HepG2 (cell line): ENCODE data around the gene TTLL4. TPM values are rescaled to one million over a fixed set of nuclear protein-coding genes. Genes with fewer than 3 reads are reported as not detected.

Experiments
- ATF7-NPFF ChIP-seq: sonication (generic); formaldehyde crosslinking; IDR thresholded peaks from 2 replicates; pipeline ENCODE4 v1.8.1; 2023; ENCODE audit warnings: mild to moderate bottlenecking, low read depth, missing genetic modification reagents, moderate library complexity
- CTCF ChIP-seq: sonication (generic); formaldehyde crosslinking; IDR thresholded peaks from 2 replicates; pipeline ENCODE4 v1.5.0; 2020; ENCODE audit warnings: mild to moderate bottlenecking, missing genetic modification reagents, moderate library complexity
- EHMT2 ChIP-seq: fragments of 200-600 bp; sonication (generic); IDR thresholded peaks from 2 replicates; pipeline ENCODE4 v1.7.0; 2017; ENCODE audit warnings: antibody characterized with exemption, low read depth, low read length, borderline replicate concordance
- JUND ChIP-seq: sonication (generic); formaldehyde crosslinking; IDR thresholded peaks from 2 replicates; pipeline ENCODE4 v1.8.0; 2022; ENCODE audit warnings: mild to moderate bottlenecking, missing genetic modification reagents
- KDM4B ChIP-seq: sonication (generic); formaldehyde crosslinking; IDR thresholded peaks from 2 replicates; pipeline ENCODE4 v1.4.0; 2020; ENCODE audit warnings: missing genetic modification reagents
- MIXL1 ChIP-seq: IDR thresholded peaks from 2 replicates; pipeline ENCODE4 v1.6.1; 2016
- RXRA ChIP-seq: sonication (generic); formaldehyde crosslinking; IDR thresholded peaks from 2 replicates; pipeline ENCODE4 v1.5.1; 2020; ENCODE audit warnings: missing genetic modification reagents
- SP2 ChIP-seq: sonication (generic); formaldehyde crosslinking; IDR thresholded peaks from 2 replicates; pipeline ENCODE4 v1.5.1; 2020; ENCODE audit warnings: mild to moderate bottlenecking, missing genetic modification reagents
- SP5 ChIP-seq: IDR thresholded peaks from 2 replicates; pipeline ENCODE4 v1.6.1; 2016; ENCODE audit warnings: low read depth, borderline replicate concordance
- TGIF2 ChIP-seq: IDR thresholded peaks from 2 replicates; pipeline ENCODE4 v1.6.1; 2016; ENCODE audit warnings: control low read depth, missing compliant biosample characterization
- YEATS4 ChIP-seq: sonication (generic); formaldehyde crosslinking; IDR thresholded peaks from 2 replicates; pipeline ENCODE4 v1.4.0; 2020; ENCODE audit warnings: missing genetic modification reagents, borderline replicate concordance
- ZBTB33 ChIP-seq: sonication (generic); formaldehyde crosslinking; IDR thresholded peaks from 2 replicates; pipeline ENCODE4 v1.4.0; 2020; ENCODE audit warnings: missing genetic modification reagents
- ZNF205 ChIP-seq: IDR thresholded peaks from 2 replicates; pipeline ENCODE4 v1.6.1; 2018; ENCODE audit warnings: missing biosample characterization, missing genetic modification reagents
- ZNF431 ChIP-seq: sonication (generic); formaldehyde crosslinking; IDR thresholded peaks from 2 replicates; pipeline ENCODE4 v1.9.0; 2022; ENCODE audit warnings: missing genetic modification reagents, low read depth, mild to moderate bottlenecking, borderline replicate concordance
- polyA plus RNA-seq, 8 experiments: library from polyadenylated mRNA; depleted of rRNA in 3 of 8; stranded (reverse) in 7 of 8; unstranded in 1 of 8; fragments of >200 nt; fragmentation: Illumina TruSeq in 4 of 8; extraction: Trizol in 4 of 8; gene quantifications; 2 replicates each; pipeline versions ENCODE4 v1.2.1 to v1.2.3, GENCODE V29; 2011 to 2016; ENCODE audit warnings: low read depth in 4 of 8, missing spikeins in 1 of 8, mixed read lengths in 1 of 8; ENCODE audit not compliant: insufficient read depth in 1 of 8
- total RNA-seq, 5 experiments: library from RNA; depleted of rRNA; stranded (reverse); fragments of >200 nt; fragmentation: Illumina TruSeq; extraction: Trizol; gene quantifications; 2 replicates each; pipeline ENCODE4 v1.2.3, GENCODE V29; 2016; ENCODE audit warnings: low read depth in 1 of 5
- TF ChIP-seq, protein P1 (sequence below): sonication (generic); formaldehyde crosslinking; IDR thresholded peaks from 2 replicates; pipeline ENCODE4 v1.4.0; 2020; ENCODE audit warnings: missing genetic modification reagents, low read depth, mild to moderate bottlenecking, borderline replicate concordance
- TF ChIP-seq, protein P2 (sequence below): fragments of 450-650 bp; IDR thresholded peaks from 2 replicates; pipeline ENCODE4 v1.6.1; 2017; ENCODE audit warnings: mild to moderate bottlenecking

TTLL4 gene
- total and polyA plus RNA-seq, 2 of the 13 experiments (the other 11 are each of a cell fraction or from before 2014, with no cell fraction given), result 77.5 to 84.6 TPM

- TF ChIP-seq, protein P1, sequence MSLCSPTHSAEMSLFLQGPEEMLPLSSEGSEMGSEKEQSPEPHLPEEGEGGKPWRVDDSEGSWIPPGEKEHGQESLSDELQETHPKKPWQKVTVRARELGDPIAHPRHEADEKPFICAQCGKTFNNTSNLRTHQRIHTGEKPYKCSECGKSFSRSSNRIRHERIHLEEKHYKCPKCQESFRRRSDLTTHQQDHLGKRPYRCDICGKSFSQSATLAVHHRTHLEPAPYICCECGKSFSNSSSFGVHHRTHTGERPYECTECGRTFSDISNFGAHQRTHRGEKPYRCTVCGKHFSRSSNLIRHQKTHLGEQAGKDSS (CRISPR knock-in tag), result peak; percentile 24; the same call in 1 of the 2 replicates
- TF ChIP-seq SP5 (CRISPR knock-in tag) (peak; percentile 67), JUND (CRISPR knock-in tag) (0 out of 2 replicates have a peak, but pooled peaks have one; percentile 6), SP2 (CRISPR knock-in tag) (no peak; the same call in 1 of the 2 replicates), TGIF2 (CRISPR knock-in tag) (peak; percentile 70), EHMT2 (no peak), MIXL1 (CRISPR knock-in tag) (no peak), YEATS4 (CRISPR knock-in tag) (peak; percentile 36; the same call in 1 of the 2 replicates), ZNF431 (CRISPR knock-in tag) (0 out of 2 replicates have a peak, but pooled peaks have one; percentile 21), KDM4B (CRISPR knock-in tag) (no peak), ATF7-NPFF (CRISPR knock-in tag) (0 out of 2 replicates have a peak, but pooled peaks have one; percentile 39), CTCF (CRISPR knock-in tag) (peak; percentile 80), RXRA (CRISPR knock-in tag) (peak; percentile 85), ZBTB33 (CRISPR knock-in tag) (peak; percentile 49; the same call in 1 of the 2 replicates), ZNF205 (CRISPR knock-in tag) (peak; percentile 84; the same call in 1 of the 2 replicates)
- TF ChIP-seq, protein P2, sequence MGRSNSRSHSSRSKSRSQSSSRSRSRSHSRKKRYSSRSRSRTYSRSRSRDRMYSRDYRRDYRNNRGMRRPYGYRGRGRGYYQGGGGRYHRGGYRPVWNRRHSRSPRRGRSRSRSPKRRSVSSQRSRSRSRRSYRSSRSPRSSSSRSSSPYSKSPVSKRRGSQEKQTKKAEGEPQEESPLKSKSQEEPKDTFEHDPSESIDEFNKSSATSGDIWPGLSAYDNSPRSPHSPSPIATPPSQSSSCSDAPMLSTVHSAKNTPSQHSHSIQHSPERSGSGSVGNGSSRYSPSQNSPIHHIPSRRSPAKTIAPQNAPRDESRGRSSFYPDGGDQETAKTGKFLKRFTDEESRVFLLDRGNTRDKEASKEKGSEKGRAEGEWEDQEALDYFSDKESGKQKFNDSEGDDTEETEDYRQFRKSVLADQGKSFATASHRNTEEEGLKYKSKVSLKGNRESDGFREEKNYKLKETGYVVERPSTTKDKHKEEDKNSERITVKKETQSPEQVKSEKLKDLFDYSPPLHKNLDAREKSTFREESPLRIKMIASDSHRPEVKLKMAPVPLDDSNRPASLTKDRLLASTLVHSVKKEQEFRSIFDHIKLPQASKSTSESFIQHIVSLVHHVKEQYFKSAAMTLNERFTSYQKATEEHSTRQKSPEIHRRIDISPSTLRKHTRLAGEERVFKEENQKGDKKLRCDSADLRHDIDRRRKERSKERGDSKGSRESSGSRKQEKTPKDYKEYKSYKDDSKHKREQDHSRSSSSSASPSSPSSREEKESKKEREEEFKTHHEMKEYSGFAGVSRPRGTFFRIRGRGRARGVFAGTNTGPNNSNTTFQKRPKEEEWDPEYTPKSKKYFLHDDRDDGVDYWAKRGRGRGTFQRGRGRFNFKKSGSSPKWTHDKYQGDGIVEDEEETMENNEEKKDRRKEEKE, result no peak
Measured at GRCh38 chr2:218748741-218749441, 38.3 kb downstream of the TTLL4 start (continued).
